ENCODE data around the gene SLU7.

The SLU7 gene

DNA sequence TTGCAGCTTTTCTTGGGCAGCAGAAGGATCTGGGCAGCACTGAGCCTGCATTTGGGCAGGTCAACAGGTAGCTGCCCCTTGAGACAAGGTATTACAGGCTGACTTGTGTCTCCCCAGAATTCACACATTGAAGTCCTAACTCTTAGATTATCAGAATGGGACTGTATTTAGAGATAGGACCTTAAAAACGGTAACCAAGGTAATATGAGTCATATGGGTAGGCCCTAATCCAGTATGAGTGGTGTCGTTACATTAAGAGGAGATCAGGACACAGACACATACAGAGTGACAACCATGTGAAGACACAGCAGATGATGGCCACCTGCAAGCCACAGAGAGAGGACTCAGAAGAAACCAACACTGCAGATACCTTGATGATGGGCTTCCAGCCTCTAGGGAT is 51.6 kb downstream of the SLU7 start:
- no peak for DNase-seq (ENCODE audit: low read depth)

DNA sequence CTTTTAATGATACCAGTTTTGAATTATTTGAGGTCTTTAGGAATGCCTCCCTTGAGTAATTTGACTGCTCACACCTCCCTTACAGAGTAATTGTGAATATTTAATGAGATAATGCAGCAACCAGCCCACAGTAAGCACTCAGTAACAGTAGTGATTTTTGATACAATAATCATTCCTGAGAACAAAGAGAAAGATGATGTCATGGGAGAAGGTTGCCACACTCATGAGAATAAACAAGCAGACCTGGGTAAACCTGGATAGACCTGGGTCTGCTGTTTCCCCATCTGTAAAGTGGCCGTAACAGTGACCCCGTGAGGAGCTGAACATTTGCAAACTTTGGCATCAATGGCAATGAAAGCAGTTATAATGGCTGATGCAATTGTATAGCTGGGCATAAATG is 52.7 kb downstream of the SLU7 start:
- no peak for DNase-seq (ENCODE audit: low read depth)

DNA sequence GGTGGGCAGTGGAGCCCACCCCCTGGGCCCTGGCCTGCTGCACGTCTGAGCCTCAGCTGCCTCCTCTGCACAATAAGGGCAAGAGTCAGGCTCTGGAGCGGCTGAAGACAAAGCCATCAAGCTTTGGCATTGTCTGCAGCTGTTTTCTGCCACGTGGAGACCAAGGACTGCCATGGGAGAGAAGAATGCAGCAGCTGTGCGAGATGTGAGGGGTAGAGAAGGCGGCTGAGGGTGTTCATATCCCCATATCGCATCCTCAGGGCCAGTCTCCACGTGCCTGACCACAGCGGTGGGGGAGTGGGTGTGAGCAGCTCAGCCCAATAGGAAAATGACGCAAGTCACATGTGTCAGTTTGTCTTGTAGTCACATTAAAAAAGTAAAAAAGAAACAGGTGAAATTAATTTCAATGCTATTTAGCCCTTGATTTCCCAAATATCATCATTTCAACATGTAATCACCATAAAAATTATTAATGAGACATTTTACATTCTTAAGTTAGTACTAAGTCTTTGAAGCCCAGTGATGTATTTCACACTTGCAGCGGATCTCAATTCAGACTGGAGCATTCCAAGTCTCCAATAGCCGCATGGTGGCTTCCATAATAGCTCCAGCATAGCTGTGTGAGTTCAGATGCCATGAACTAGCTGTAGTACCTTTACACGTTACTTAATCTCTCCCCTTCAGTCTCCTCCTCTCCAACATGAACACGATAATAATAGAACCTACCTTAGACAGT is 55.1 kb downstream of the SLU7 start:
- DNase-seq (ENCODE audit: low read depth): no peak

DNA sequence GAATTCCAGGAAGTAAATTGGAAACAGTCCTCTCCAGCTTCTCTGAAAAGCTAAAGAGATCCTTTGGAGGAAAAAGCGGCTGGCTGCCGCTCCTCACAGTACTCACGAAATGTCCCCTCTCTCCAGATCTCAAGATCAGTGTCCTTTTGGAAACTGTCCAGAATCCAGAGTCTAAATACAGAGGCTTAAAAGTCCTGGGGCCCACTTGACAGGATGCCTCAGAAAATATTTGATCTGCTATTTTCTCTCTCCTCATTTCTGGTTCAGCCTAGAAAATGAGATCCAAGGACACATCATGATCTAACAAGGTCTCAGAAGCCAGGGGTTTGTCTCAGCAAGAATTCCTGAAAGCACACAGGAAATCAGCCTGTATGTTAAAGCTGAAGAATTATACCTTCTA is 55.7 kb downstream of the SLU7 start:
- DNase-seq (ENCODE audit: low read depth): no peak

DNA sequence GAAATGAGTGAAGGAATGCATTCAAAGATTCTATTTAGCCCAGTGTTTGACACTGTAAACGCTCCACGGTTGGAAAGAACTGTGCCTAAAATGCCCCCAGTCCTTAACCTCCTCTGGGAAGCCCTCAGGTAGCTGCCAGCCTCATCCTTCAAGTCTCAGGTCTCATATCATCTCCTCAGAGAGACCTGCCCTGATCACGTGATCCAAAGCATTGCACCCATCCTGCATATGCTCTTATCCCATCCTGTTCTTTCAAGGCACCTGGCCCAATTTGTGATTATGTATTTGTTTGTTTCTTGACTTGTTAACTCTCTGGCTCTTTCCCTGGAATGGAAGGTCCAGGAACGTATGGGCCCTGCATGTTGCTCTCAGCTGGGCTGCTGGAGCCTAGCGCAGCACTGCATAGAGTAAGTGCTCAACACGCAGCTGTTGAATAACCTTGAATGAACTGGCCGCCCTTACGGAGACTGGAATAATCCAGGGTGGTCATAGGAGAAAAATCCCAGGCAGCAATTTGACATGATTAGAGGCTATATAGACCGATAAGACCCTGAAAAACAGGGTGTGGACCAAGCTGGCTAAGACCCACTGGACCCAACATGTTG is 57.2 kb downstream of the SLU7 start:
- no peak for DNase-seq (ENCODE audit: low read depth)

DNA sequence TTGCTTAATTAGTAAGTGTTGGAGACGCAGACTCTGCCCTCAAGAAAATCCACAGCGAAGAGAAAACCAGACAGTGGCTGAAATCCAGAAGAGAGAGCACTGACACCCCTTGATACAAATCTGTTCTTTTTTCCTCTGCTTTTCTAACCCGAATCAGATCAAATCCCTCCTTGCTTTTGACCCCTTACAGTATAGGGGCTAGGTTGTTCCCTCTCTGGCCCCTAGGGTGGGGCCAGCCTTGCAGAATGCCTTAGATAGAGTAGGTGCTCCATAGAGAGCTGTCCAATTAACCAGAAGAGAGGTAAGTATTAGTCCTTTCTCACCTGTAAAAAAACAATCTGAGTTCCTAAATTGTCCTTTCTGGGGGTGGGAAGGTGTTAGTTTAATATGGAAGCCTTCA is 58.6 kb downstream of the SLU7 start:
- no peak for DNase-seq (ENCODE audit: low read depth)

DNA sequence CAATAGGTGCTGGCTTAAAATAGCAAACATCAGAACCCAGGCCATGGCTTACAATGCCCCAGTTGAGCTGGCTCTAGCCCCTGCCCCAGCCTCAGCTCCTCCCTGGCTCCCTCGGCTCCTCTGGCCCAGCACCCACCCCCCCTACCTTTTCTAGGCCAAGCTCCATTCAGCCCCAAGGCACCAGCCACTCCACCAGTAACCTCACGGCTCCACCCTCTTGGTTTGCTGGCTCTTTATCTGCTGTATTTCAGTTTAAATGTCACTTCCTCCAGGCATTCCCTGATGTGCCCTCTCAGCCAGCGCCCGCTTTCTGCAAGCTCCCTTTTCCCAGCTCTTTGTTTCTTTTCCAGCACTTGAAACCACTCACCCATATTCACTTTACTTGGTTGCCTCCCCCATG is 59.1 kb downstream of the SLU7 start:
- DNase-seq (ENCODE audit: low read depth): no peak

DNA sequence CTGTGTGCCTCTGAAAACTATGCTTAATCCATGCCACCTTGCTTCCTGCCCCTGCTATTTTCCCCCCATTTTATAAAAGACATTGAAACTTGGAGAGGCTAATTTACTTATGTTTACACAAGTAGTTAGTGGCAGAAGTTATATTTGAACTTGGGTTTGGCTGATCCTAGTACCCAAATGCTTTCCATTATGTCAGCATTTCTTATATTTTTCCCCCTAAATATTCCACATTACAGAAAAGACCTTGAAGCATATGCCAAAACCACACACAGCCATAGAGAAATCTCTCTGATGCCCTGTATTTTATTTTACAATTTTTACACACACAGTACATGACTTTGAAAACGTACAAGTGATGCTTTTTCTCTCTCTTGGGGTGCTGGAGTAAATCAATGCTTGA is 59.6 kb downstream of the SLU7 start:
- DNase-seq (ENCODE audit: low read depth): no peak

DNA sequence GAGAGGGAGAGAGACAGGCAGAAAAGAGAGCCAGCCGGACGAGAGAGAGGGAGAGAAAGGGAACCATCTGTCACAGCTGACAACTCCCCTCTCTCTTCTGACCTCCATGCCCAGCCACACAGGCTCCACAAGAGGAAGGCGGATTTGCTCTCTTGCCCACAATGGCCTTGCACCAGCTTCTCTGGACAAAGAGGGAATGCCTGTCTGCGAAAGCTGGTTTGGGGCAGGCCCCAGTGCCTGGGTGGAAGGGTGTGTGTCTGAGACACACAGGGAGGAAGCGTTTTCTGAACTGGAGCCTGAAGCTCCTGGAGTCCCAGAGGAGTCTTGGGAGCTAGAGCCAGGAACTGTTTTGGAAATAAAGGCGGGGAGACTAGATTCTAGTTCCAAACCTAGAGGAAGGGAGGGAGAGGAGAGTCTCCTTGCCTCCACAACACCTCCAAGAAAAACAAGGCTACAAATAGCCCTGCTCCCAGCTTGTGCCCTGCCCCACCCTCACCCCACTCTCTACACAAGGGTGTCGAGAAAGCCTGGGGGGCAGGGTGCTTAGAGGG is 60.9 kb downstream of the SLU7 start:
- DNase-seq (ENCODE audit: low read depth): no peak

DNA sequence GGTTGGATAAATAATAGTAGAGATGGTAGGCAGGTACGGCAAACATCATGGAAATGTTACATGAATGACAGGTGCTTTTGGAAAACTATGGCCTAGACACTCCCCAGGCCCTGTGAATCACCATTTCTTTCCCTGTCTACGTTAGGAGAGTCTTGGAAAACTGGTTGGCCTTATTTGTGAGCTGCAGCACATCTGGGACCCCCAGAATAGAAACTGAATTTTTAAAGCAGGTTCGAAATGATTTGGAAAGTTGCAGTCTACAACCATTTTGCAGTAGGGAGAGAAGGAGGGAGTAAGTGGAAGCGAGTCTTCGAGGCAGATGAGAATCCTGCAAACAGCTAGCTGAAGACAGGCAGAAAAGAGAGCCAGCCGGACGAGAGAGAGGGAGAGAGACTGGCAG is 61.5 kb downstream of the SLU7 start:
- DNase-seq (ENCODE audit: low read depth): no peak

DNA sequence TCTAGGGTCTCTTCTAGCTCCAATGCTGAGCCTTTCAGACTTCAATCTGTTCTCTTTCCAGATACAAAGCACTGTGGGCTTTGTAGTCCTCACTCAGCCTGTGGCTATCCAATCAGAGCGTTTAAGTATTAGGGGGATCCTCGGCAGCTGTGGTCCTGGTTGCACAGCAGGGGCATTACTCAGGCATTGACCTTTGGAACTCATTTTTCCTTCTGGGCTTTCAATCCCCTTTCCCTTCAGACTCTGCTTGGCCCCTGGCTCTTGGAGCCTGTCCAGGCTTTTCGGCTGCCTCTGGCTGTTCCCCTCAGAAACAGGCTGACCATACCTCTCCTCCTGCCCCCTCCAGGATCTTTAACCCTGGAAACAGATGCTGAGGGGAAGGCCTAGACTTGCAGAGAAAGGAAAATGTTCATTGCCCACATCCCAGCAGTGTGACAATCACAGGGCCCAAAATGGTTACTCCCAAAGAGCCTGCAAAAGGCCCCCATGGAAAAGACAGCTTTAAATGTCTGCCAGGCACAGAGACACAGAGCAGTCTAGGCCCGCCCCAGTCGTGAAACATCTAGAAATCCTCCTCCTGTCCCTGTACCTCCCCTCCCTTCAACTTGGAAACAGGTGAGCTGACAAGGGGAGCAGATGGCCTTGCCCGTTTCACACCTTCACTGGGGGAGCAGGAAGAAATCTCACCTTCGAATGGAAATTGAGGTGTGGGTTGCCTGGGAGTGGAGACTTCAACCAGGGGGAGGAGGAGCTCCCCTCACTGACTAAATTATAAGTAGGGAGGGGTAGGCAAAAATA is 62.1 kb downstream of the SLU7 start:
- DNase-seq (ENCODE audit: low read depth): no peak

DNA sequence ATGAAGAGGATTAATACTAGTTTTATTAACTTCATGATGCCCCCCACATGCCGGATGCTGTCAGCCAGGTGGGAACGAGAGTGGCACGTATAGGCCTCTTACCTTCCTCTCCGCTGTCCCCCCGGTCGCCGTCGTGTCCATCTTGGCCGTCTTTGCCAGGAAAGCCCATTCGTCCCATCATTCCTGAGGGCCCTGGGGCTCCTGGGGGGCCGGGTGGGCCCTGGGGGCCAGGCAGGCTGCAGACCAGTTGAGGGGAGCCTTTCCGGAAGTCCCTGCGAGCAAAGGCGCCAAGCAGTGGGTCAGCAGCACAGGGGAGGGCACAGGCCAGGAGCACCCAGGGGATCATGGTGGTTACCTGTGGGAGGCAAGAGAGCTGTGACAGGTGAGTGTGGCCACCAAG is 64.2 kb downstream of the SLU7 start:
- no peak for DNase-seq (ENCODE audit: low read depth)

DNA sequence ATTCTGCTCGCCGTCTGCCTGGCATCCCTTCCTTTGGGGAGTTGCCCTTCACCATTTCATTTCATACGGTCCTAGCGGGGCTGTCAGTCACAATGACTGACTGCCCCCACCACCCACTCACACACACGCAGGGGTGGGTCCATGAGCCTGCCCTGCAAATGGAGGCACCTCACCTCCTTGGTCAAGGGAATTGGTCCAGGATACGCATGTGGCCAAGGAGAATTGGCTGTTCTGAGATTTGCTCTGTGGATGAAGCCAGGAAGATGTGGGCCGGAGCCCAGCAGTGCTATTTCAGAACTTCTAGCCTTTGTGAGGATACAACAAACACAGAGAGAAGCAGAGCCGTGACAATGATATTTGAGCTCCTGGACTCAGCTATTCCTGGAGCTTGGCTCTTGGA is 65.5 kb downstream of the SLU7 start:
- DNase-seq (ENCODE audit: low read depth): no peak

DNA sequence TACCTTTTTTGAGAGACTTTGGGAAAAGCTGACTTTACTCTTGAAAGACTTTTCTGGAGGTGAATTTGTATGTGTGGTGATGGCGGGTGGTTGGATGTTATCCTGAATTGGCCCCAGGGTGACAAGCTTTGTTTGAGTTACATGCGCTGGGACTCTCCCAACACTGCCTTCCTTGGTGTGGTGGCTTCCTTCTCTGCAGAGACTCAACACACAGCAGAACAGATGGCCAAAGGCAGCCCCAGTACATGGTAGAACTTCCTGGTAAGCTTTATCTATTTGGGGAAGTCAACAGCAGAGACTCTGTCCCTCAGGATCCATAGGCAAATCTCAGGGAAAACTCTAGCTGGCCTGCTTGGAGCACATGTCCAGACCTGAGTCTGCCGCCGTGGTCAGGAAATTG is 66.6 kb downstream of the SLU7 start:
- DNase-seq (ENCODE audit: low read depth): no peak
